ENCODE measurements around the gene LGALS7B.

GRCh38 chr19:38801359-38802095, 12.5 kb downstream of the LGALS7B start:
- TF ChIP-seq CTCF (IDR thresholded peaks at IDR 0.05 in 2 of 3, conservative IDR thresholded peaks at IDR 0.05 in 1 of 3; ENCODE audit: control insufficient read depth in 2 of 3, extremely low read depth in 1 of 3, insufficient read depth in 1 of 3, low read depth in 3 of 3, low read length in 3 of 3) (no peak), PML (IDR thresholded peaks at IDR 0.05; ENCODE audit: low read length) (no peak), POLR2A (IDR thresholded peaks at IDR 0.05; ENCODE audit: low read depth, low read length) (no peak), BRCA1 (IDR thresholded peaks at IDR 0.05; ENCODE audit: low read depth, low read length) (no peak), ZBED1 (IDR thresholded peaks at IDR 0.05; ENCODE audit: borderline replicate concordance) (no peak), TAF1 (IDR thresholded peaks at IDR 0.05; ENCODE audit: borderline replicate concordance, low read depth, low read length) (no peak), SKIL (IDR thresholded peaks at IDR 0.05; ENCODE audit: low read depth, poor library complexity, severe bottlenecking) (no peak), PAX8 (IDR thresholded peaks at IDR 0.05) (no peak), CREM (IDR thresholded peaks at IDR 0.05; ENCODE audit: low read depth) (no peak), ATF3 (IDR thresholded peaks at IDR 0.05; ENCODE audit: borderline replicate concordance, extremely low read depth, low read depth, low read length) (no peak), ZNF274 (IDR thresholded peaks at IDR 0.05; ENCODE audit: insufficient read depth, insufficient read length) (no peak), TBL1XR1 (IDR thresholded peaks at IDR 0.05; ENCODE audit: low read depth, low read length) (no peak)

Measured in GM12878 (cell line).